SK-N-SH (cell line): ENCODE measurements around the gene KNG1. TPM values are rescaled to one million over a fixed set of nuclear protein-coding genes. Genes with fewer than 3 reads are reported as not detected.

Source experiments
- CTCF ChIA-PET: fragments of 300-600, 350-600 bp; formaldehyde crosslinking; extraction: SDS; loops from one replicate; lab custom pipeline; 2021; lab: Yijun Ruan, JAX
- POLR2A ChIA-PET: fragments of 350-600 bp; sonication (Branson Sonifier 250); formaldehyde crosslinking; extraction: SDS; loops from one replicate; lab custom pipeline; 2020; ENCODE audit warnings: antibody characterized with exemption, inconsistent platforms; lab: Yijun Ruan, JAX
- DNase-seq: peaks from one replicate; pipeline ENCODE4 v3.0.0; 2012
- H2AFZ ChIP-seq: fragments of 200-600 bp; sonication (generic); 2 replicates; pipeline ENCODE4 v1.8.1; 2016; ENCODE audit warnings: antibody characterized with exemption, mild to moderate bottlenecking, low read depth
- H3F3A ChIP-seq: fragments of 200-600 bp; sonication (generic); replicated peaks from 2 replicates; pipeline ENCODE3; 2016; ENCODE audit warnings: antibody characterized with exemption, mild to moderate bottlenecking; ENCODE audit not compliant: insufficient read depth
- H3K27ac ChIP-seq, 2 experiments: fragments of 200-500 bp in 1 of 2; fragments of 200-600 bp in 1 of 2; sonication (Bioruptor generic) in 1 of 2; sonication (generic), shearing (Covaris generic) in 1 of 2; 2 replicates each; pipeline versions ENCODE4 v1.5.1 to v1.6.1; 2014 to 2016; ENCODE audit warnings: low read depth in 2 of 2, inconsistent platforms in 1 of 2, low read length in 1 of 2, mild to moderate bottlenecking in 1 of 2, mixed read lengths in 1 of 2
- H3K27me3 ChIP-seq: fragments of 200-600 bp; sonication (generic), shearing (Covaris generic); 2 replicates; pipeline ENCODE4 v1.6.1; 2016; ENCODE audit warnings: mixed run types; ENCODE audit not compliant: insufficient read depth
- H3K36me3 ChIP-seq, 2 experiments: fragments of 200-500 bp in 1 of 2; fragments of 200-600 bp in 1 of 2; sonication (Bioruptor generic) in 1 of 2; sonication (generic) in 1 of 2; replicated peaks in 1 of 2; 2 replicates each; pipeline versions ENCODE3 to v1.5.1; 2014 to 2016; ENCODE audit warnings: low read length in 1 of 2, mild to moderate bottlenecking in 1 of 2; ENCODE audit not compliant: insufficient read depth in 2 of 2, control insufficient read depth in 1 of 2
- H3K4me1 ChIP-seq, 2 experiments: fragments of 200-500 bp in 1 of 2; fragments of 200-600 bp in 1 of 2; sonication (Bioruptor generic) in 1 of 2; sonication (generic), shearing (Covaris generic) in 1 of 2; 2 replicates each; pipeline versions ENCODE4 v1.5.1 to v1.6.1; 2014 to 2016; ENCODE audit warnings: low read depth in 1 of 2, low read length in 1 of 2, mixed run types in 1 of 2; ENCODE audit not compliant: insufficient read depth in 2 of 2, control insufficient read depth in 1 of 2
- H3K4me2 ChIP-seq: fragments of 200-600 bp; sonication (generic), shearing (Covaris generic); 2 replicates; pipeline ENCODE4 v1.6.1; 2017; ENCODE audit warnings: mixed run types
- H3K4me3 ChIP-seq, 2 experiments: fragments of 200-500 bp in 1 of 2; fragments of 200-600 bp in 1 of 2; sonication (Bioruptor generic) in 1 of 2; sonication (generic), shearing (Covaris generic) in 1 of 2; 2 replicates each; pipeline versions ENCODE4 v1.5.1 to v1.8.1; 2014 to 2016; ENCODE audit warnings: low read depth in 2 of 2, inconsistent platforms in 1 of 2, low read length in 1 of 2, mild to moderate bottlenecking in 1 of 2, mixed read lengths in 1 of 2, moderate library complexity in 1 of 2
- H3K79me2 ChIP-seq: fragments of 200-600 bp; sonication (generic); 2 replicates; pipeline ENCODE4 v1.8.1; 2017; ENCODE audit warnings: mild to moderate bottlenecking; ENCODE audit not compliant: insufficient read depth
- H3K9ac ChIP-seq: fragments of 200-600 bp; sonication (generic); 2 replicates; pipeline ENCODE4 v1.6.1; 2017; ENCODE audit warnings: mixed run types
- H3K9me2 ChIP-seq: fragments of 200-600 bp; sonication (generic); 2 replicates; pipeline ENCODE4 v1.6.1; 2017; ENCODE audit warnings: mixed run types
- H3K9me3 ChIP-seq: fragments of 200-600 bp; sonication (generic); 2 replicates; pipeline ENCODE4 v1.6.1; 2017; ENCODE audit warnings: mixed run types, mild to moderate bottlenecking, moderate library complexity
- H4K20me1 ChIP-seq: fragments of 200-600 bp; sonication (generic); 2 replicates; pipeline ENCODE4 v1.6.1; 2017; ENCODE audit warnings: mild to moderate bottlenecking, mixed run types; ENCODE audit not compliant: insufficient read depth
- CHD2 ChIP-seq: fragments of 150-350 bp; IDR thresholded peaks from 2 replicates; pipeline ENCODE4 v1.6.1; 2018; ENCODE audit warnings: low read length; ENCODE audit not compliant: partially characterized antibody
- ELF1 ChIP-seq: IDR thresholded peaks from 2 replicates; pipeline ENCODE4 v1.4.0; 2012
- FOXM1 ChIP-seq: IDR thresholded peaks from 2 replicates; pipeline ENCODE4 v1.4.0; 2012; ENCODE audit warnings: low read depth, mild to moderate bottlenecking
- NFIC ChIP-seq: IDR thresholded peaks from 2 replicates; pipeline ENCODE4 v1.4.0; 2012; ENCODE audit warnings: borderline replicate concordance
- SMC3 ChIP-seq: IDR thresholded peaks from 2 replicates; pipeline ENCODE4 v1.6.1; 2012; ENCODE audit warnings: low read depth, low read length, improper control_type of control experiment
- TCF12 ChIP-seq: IDR thresholded peaks from 2 replicates; pipeline ENCODE4 v1.4.0; 2012
- polyA plus RNA-seq, 3 experiments: library from polyadenylated mRNA; depleted of rRNA; stranded (reverse); fragments of >200 nt; gene quantifications; 2 replicates each; pipeline ENCODE4 v1.2.3, GENCODE V29; 2012
- TF ChIP-seq, protein P1 (sequence below): IDR thresholded peaks from 2 replicates; pipeline ENCODE4 v1.4.0; 2012; ENCODE audit warnings: low read depth, borderline replicate concordance
- TF ChIP-seq, protein P2 (sequence below): IDR thresholded peaks from 2 replicates; pipeline ENCODE4 v1.6.1; 2012; ENCODE audit warnings: mild to moderate bottlenecking, low read depth, low read length, moderate library complexity
- TF ChIP-seq, protein P3 (sequence below): fragments of 150-350 bp; IDR thresholded peaks from 2 replicates; pipeline ENCODE4 v1.6.1; 2016; ENCODE audit warnings: mild to moderate bottlenecking, low read depth, low read length
- TF ChIP-seq, protein P4 (sequence below): fragments of 200-600 bp; sonication (generic); IDR thresholded peaks from 2 replicates; pipeline ENCODE4 v1.6.1; 2017; ENCODE audit warnings: antibody characterized with exemption, mild to moderate bottlenecking, moderate library complexity

The KNG1 gene
- polyA plus RNA-seq, 1 of the 3 experiments (the other 2 are of a cell fraction), result not detected

DNA sequence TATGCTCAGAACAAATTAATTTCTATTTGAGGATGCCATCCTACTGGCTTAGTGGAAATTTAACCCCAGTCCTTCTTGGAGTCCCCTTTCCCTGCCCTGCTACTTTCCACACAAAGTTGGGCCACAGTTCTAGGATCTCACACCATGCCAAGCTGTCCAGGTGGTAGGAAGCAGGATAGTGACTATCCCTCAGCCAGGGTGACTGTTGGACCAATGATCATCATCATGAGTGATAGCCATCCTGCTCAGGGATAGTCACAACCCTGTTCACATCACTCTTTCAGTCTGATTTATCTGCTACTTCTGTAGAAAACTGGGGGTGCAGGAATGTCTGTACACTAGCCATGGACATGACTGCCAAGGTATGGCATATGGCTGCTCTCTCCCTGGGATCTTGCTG lies 38.6 kb upstream of the KNG1 start:
- POLR2A ChIA-PET, result no interaction called here

More for the DNA sequence above, 38.6 kb upstream of the KNG1 start:
- Histone ChIP-seq H3K9ac (no peak overlapping the region), H3K4me3 (no peak overlapping the region), H3K27ac (no peak overlapping the region), H3K27me3 (peaks cover 14% of the 10 kb centered on the region; the same call in 1 of the 2 replicates), H3K79me2 (no peaks in the 10 kb centered on the region), H3K36me3 (no peaks in the 10 kb centered on the region), H3F3A (no peaks in the 10 kb centered on the region), H3K9me2 (no peaks in the 10 kb centered on the region), H3K9me3 (no peaks in the 10 kb centered on the region), H3K4me2 (no peak overlapping the region), H3K4me1 (no peaks in the 10 kb centered on the region), H4K20me1 (no peaks in the 10 kb centered on the region), H2AFZ (no peak overlapping the region)
- no peak for DNase-seq
- CTCF ChIA-PET, result interaction anchor here (0.6 to 0.9 kb wide), 2 partner anchors 19 to 25 kb away, joined by 3 to 4 read pairs; no protein-coding TSS in a partner anchor
- TF ChIP-seq, protein P1, sequence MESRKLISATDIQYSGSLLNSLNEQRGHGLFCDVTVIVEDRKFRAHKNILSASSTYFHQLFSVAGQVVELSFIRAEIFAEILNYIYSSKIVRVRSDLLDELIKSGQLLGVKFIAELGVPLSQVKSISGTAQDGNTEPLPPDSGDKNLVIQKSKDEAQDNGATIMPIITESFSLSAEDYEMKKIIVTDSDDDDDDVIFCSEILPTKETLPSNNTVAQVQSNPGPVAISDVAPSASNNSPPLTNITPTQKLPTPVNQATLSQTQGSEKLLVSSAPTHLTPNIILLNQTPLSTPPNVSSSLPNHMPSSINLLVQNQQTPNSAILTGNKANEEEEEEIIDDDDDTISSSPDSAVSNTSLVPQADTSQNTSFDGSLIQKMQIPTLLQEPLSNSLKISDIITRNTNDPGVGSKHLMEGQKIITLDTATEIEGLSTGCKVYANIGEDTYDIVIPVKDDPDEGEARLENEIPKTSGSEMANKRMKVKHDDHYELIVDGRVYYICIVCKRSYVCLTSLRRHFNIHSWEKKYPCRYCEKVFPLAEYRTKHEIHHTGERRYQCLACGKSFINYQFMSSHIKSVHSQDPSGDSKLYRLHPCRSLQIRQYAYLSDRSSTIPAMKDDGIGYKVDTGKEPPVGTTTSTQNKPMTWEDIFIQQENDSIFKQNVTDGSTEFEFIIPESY, result no peak
- no peak for TF ChIP-seq FOXM1
- TF ChIP-seq, protein P2, sequence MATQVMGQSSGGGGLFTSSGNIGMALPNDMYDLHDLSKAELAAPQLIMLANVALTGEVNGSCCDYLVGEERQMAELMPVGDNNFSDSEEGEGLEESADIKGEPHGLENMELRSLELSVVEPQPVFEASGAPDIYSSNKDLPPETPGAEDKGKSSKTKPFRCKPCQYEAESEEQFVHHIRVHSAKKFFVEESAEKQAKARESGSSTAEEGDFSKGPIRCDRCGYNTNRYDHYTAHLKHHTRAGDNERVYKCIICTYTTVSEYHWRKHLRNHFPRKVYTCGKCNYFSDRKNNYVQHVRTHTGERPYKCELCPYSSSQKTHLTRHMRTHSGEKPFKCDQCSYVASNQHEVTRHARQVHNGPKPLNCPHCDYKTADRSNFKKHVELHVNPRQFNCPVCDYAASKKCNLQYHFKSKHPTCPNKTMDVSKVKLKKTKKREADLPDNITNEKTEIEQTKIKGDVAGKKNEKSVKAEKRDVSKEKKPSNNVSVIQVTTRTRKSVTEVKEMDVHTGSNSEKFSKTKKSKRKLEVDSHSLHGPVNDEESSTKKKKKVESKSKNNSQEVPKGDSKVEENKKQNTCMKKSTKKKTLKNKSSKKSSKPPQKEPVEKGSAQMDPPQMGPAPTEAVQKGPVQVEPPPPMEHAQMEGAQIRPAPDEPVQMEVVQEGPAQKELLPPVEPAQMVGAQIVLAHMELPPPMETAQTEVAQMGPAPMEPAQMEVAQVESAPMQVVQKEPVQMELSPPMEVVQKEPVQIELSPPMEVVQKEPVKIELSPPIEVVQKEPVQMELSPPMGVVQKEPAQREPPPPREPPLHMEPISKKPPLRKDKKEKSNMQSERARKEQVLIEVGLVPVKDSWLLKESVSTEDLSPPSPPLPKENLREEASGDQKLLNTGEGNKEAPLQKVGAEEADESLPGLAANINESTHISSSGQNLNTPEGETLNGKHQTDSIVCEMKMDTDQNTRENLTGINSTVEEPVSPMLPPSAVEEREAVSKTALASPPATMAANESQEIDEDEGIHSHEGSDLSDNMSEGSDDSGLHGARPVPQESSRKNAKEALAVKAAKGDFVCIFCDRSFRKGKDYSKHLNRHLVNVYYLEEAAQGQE, result no peak
- no peak for TF ChIP-seq TCF12
- no peak for TF ChIP-seq NFIC
- TF ChIP-seq SMC3, result no peak
- TF ChIP-seq, protein P3, sequence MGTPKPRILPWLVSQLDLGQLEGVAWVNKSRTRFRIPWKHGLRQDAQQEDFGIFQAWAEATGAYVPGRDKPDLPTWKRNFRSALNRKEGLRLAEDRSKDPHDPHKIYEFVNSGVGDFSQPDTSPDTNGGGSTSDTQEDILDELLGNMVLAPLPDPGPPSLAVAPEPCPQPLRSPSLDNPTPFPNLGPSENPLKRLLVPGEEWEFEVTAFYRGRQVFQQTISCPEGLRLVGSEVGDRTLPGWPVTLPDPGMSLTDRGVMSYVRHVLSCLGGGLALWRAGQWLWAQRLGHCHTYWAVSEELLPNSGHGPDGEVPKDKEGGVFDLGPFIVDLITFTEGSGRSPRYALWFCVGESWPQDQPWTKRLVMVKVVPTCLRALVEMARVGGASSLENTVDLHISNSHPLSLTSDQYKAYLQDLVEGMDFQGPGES, result no peak
- TF ChIP-seq CHD2, result no peak
- TF ChIP-seq, protein P4, sequence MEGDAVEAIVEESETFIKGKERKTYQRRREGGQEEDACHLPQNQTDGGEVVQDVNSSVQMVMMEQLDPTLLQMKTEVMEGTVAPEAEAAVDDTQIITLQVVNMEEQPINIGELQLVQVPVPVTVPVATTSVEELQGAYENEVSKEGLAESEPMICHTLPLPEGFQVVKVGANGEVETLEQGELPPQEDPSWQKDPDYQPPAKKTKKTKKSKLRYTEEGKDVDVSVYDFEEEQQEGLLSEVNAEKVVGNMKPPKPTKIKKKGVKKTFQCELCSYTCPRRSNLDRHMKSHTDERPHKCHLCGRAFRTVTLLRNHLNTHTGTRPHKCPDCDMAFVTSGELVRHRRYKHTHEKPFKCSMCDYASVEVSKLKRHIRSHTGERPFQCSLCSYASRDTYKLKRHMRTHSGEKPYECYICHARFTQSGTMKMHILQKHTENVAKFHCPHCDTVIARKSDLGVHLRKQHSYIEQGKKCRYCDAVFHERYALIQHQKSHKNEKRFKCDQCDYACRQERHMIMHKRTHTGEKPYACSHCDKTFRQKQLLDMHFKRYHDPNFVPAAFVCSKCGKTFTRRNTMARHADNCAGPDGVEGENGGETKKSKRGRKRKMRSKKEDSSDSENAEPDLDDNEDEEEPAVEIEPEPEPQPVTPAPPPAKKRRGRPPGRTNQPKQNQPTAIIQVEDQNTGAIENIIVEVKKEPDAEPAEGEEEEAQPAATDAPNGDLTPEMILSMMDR, result no peak
- TF ChIP-seq ELF1, result no peak
